ENCODE data around the gene MYO15B.
"Not testable (repeated sequence)": the region's sequence is repeated elsewhere in the genome, so short reads cannot be mapped to it uniquely, and the experiment has no call there.

MYO15B gene

DNA sequence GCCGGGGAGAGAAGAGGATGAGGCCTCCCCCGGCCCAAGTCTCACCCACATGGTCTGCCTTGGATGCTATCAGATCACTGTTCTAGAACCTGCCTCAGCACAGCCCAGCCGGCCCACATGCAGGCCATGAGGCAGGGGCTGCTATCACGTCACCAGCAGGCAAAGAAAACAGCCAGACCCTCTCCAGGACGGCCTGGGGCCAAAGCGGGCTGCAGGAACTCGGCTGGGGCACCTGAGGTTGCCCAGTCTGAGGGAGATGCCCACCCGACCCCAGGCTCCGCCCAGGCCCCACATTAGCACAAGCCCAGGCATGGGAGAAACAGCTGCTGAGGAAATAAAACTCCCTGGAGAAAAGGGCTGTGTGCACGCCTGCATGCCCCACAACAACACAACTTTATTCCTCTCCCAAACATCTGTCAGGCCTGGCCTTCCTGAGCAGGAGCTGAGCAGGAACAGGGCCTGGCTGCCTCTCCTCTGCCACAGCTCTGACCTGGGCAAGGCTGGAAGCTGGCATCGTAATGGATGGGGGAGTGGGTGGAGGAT, 39.0 kb downstream of the MYO15B start:
- DNase-seq: no peak

DNA sequence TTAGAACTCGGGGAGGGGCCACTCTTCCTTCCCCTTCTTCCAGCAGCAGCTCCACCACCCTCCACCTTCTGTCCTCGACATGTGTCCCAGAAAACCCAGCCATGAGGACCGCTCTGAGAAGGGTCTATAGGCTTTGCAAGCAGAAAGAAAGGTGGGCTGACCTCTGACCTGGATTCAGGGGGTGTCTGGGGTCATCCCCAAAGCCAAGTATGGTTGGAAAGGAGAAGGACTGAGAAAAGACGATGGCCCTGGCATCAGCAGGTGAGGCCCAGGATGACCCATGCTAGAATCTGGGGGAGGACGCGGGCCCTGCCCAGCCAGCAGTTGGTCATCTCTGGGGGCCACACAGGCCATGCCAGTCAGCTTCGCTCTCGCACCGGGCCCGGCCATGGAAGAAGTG, 39.5 kb downstream of the MYO15B start:
- DNase-seq: no peak

DNA sequence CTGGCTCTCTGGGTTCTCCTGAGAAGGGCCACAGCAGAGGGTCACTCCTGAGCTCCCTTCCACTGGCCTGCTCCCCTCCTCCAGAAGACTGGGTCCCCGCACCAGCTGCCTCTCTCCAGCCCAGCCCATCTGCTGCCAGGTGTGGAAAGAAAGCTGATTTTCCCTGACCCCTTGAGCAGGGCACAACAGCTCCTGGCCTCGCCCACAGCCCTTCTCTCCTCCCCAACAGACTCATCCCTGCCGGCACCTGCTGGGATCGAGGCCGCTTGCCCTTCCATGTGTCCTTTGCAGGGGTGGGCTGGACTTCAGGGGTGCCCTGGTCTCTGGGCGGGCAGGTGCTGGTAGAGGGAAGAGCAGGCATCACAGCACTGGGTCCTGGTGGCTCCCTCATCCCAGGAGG, 40.8 kb downstream of the MYO15B start:
- no peak for DNase-seq

DNA sequence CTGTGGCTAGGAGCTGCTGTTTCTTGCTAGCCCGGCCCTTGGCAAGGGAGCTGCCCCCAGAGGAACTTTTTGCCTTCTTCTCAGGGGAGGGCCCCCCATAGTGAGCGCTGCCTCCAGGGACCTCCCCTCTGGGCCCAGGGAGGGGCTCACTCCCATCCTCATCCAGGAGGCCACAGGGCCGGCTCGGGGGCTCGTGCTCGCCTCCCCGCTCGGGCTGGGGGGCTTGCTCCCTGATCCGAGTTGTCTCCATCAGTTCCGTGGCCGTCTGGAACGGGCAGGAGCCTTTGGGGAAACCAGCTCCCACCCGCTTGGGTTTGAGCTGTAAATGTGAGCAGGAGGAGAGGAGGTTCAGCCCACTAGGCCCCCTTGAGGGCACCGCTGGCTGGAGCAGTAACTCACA, 41.6 kb downstream of the MYO15B start:
- no peak for DNase-seq

DNA sequence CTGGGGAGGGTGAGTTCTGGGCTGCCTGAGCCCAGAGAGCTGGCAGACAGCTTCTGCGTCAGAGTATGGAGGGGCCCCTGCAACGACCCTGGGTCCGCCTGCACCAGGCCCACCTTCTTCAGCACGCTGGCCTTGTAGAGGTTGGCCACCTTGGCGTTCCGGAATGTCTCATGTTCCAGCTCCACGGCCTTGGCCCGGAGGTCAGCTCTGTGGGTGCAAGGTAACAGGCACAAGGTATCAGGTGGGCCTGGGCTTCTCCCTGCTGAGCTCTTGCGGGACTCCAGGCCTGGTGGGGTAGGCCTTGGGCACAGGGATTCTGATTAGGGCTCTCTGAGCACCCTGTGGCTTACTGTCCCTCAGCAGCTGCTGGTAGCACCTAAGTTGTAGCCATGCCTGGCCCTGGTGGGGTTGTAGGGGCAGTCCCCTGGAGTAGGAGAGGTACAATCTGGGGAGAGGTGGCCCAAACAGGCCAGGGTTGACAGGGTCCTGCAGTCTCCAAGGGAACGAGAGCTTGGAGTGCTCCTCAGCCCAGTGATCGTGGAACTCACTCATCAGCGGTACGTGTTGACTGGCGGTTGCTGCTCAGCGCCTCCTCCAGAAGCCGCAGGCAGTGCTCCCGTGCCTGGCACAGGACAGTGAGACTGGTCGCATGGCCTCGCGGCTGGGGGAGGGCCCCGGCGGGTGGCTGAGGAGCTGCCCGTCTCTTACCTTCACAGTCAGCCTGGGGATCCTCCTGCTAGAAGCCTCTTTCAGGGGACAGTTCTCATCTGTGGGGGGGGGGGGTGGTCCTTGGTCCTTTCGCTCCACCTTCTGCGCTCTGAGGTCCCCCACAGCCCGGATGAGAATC, 42.7 kb downstream of the MYO15B start:
- DNase-seq: no peak

DNA sequence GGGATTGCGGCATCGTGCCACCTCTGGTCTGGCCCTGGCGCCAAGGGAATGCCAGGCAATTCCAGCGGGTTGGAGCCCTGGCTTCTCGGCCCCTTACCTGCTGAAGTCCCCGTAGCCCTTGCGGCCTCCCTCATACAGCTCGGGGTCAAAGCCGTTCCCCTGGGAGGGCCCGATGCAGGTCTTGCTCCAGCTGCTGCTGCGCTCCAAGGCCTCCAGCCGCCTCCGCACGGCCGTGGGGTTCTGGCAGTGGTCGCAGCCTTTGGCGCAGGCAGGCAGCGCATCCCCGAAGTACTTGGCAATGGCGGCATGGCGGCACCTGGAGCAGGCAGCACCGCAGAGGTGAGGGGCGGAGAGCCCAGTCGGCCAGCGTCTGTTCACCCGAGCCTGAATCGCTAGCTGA, 43.8 kb downstream of the MYO15B start:
- DNase-seq: no peak

DNA sequence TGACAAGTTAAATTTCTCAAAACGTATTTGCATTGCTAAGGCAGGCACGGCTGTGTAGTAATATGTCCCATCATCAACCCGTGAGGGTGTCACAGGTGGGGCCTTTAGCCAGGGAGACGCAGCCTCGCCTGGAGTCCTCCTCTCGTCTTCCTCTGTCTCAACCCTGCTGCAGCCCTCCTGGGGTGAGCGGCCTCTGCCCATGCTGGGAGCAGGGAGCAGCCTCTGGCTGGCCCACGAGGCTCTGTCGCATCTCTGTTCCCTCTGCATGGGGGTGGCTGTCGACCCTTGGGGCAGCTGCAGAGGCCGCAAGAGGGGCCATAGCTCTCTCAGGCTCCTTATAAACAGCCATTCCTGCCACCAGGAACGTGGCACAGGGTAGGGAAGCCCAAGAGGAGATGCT, 44.8 kb downstream of the MYO15B start:
- DNase-seq: no peak

DNA sequence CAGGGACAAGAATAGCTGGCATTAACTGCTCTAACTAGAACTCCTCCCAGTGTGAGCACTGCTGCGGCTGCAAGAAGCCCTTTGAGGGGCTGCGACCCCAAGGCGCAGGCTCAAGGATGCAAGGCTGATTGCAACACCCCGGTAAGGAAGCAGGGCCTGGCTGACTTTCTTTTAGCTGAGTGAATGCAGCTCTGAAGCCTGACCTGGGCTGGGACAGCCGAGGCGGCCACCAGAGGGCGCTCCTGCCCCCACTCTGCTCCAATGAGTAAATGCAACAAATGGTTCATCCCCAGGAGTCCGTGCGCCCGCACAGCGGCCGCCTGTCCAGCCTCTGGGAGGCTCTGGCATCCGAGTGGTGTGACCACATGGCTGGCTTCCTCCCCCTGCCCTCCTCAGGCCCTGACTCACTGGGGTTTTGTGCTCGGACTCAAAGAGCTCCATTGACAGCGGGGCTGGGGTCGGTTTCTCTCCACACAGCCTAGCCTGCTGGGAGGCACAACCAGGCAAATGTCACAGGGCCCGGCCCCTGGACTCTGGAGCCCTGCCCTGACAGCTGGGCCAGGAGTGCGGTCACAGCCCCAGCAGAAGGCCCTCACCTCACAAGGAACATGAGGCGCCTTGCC, 45.4 kb downstream of the MYO15B start, which contains the start of gene SMIM5:
SMIM5 (plus strand) TSS at position 572 of the 623 bp plus-strand sequence. CDS start 6,768 bp downstream, outside the sequence.
- peak; percentile 86 for DNase-seq

DNA sequence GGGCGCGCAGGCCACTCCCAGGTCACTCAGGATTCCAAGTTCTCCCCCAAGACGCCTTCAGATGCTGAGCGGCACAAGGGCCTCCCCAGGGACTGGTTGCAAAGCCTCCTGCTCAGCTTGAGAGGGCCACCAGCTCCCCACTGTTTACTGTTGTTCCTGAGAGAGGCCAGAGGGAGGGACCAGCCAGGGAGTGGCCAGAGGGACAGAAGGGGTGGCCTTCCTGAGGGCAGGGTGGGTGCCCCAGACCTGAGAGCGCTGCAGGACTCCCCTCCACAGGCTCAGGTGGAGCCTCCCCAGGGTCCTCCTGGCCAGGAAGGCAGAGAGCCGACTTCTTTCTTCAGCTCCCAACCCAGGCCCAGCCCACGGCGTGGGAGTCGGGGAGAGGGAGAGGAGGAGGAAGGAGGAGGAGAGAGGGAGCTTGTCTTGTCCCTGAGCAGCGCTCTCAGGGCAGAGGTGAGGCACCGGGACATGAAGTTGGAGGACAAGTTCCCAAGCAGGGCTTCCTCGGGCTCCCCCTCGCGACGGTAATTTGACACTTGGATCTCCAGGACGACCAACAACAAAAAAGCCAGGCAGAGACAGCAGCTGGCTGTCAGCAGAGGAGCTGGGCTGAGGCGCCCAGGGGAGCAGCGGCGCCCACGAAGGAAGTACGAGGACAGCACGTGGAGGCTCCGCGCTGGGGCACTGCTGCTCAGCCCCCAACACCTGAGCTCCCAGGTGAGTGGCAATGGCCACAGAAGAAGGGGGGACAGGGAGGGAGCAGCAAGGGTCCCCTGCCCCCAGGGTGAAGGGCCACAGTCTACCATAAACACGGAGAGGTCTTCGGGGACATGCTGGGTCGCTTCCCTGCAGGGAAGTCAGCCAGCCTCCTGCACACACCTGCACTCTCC, 46.1 kb downstream of the MYO15B start:
- DNase-seq: peak; percentile 86

DNA sequence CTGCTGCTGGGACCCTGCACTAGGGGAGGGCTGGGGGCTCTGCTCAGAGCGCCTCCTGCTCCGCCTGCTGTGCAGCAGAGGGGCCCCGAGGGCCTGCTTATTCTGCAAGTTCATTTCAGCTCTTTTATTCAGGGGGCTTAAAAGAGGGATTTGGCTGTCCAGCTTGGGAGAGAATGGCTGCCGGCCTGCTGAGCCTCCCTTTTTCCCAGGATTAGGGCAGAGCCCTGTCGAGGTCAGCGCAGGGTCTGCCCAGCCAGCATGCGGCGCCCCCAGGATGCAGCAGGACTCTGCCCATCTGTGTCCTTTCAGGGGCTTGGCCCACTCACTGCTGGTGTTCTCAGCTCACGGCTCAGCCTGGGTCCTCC, 46.8 kb downstream of the MYO15B start:
- DNase-seq: no peak

DNA sequence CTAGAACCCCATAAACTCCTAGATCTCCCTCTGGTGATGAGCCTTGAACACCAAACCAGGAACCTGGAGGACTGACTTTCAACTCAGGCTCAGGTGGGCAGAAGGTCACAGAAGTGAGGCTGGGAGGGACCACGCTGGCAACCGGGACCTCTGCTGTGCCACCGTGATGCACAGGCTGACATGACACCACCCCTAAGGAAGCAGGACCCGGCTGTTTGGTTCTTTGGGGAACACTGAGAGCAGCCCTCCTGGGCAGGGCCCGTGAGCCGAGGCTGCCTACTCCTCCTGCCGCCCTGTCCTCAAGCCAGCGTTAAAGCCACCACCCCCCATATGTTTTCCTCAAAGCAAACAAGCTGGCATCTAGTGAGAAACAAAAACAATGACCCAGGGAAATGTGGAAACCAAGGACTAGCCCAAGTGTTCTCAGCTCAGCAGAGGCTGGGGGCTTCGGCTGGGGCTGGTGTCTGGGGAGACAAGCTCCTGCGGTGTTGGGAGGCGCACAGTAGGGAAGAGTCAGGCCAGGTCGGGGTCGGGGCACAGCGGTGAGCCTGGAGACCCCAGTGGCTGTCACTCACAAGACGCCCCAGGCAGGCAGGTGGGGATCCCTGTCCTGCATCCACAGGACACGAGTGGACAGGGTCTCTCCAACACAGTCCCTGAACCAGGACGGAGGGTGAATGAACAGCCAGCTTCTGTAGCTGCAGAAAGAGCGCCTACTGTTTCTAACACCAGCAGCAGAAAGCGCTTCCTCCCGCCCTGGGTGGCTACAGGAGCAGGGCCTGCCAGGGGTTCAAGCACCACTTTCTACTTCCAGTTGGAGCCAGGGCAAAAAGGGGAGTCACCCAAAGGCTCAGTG, 47.4 kb downstream of the MYO15B start:
- DNase-seq: no peak

DNA sequence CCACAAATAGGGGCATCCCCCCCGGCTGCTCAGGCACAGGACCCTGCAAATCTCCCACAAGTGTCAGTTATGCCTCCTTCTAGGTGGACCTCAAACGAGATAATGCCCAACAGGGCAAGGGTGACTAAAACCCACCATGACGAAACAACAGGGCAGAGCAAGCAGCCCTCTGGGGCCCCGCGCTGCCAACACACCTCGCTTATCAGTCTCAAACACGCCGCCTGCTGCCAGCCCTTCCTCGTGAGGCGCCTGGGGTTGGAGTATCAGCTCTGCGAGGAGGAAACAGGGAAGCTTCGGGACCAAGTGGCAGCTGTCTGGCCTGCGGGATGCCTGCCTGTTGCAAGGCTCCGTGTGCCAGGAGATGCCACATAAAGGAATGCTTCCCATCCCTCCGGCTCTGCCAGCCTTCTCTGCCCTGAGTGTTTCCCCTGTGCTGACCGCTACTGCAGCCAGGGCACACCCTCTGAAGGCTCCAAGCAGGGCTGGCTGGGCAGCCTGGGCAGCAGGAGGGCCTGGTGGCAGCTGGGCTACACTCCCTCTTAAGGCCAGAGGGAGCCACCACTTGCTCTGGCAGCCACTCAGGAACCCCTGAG, 48.1 kb downstream of the MYO15B start:
- DNase-seq: no peak

DNA sequence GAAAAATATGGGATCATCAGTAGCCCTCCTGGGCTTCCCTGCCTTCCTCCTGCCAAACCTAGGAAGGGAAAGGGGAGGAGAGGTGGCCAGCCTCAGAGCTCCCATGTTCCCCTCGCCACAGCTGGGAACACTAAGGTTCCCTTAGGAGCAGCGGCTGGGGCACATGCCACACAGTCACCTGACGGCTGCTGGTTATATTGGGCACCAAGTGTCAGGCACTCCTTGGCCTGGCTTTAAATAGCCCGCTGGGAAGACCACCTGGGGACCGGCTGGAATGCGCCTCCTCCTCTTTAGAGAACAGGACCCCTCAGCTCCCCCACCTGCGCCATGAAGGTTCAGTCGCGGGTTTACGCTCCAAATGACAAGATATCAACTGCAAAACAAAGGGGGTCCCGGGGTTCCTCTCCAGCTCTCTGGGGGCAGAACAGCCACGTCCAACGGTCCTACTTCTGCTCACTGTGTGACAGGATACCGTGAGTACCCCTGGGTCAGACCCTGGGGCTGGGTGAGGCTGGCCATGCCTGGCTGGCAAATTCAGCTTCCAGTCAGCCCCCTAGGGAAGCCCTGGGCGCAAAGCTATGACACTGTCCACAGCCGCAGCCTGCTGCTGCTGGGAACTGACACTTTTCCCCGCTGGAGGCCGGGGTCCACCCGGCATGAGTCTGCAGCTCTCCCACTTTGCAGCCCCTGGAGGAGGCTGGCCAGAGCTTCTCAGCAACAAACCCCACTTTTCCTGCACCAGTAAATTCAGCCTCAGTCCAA, 49.0 kb downstream of the MYO15B start:
- DNase-seq: no peak

DNA sequence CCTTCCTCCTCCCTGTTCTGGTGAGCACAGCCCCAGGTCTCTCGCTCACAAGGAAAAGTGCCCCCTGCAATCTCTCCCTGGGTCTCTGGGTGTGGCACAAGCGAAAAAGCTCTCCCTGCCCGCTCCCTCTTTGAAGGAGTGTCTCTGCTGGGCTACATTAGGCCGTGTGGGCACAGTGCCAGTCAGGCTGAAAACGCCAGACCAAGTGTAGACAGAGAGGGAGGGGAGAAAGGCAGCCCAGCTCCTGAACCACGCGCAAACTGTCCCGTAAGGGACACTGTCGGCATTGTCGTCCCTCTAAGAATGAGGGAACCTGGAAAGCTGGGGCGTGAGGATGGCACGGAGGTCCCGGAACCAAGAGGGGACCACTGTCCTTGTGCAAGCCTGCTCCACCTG, 49.5 kb downstream of the MYO15B start:
- no peak for DNase-seq

DNA sequence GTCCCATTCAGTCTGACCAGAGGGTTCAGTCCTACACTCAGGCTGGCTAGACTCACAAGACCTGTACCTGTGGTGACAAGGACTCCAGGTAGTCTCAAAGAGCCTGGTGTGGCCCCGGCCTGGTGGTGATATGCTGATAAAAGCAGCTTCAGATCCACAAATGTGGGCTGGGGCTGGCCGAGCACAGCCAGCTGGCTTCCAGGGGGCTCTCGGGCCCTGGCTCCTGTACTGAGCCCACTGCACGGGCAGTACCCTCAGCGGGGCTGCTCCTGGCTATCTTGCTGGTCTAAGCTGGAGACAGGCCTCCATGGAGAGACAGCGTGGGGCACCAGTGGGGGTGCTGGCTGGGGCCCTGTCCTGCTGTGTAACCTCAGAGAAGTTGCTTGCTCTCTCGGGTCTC, 50.0 kb downstream of the MYO15B start:
- DNase-seq: no peak

DNA sequence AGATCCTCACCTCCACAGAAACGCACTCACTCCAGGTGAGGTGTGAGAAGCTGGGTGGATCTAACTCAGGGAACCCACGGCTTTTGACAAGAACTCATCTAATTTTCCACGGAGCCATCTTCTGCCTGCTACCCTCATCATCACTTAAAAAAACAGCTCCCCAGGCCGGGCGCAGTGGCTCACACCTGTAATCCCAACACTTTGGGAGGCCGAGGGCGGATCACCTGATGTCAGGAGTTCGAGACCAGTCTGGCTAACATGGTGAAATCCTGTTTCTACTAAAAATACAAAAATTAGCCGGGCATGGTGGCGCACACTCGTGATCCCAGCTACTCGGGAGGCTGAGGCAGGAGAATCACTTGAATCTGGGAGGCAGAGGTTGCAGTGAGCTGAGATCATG, 50.4 kb downstream of the MYO15B start:
- DNase-seq: not testable (repeated sequence)

DNA sequence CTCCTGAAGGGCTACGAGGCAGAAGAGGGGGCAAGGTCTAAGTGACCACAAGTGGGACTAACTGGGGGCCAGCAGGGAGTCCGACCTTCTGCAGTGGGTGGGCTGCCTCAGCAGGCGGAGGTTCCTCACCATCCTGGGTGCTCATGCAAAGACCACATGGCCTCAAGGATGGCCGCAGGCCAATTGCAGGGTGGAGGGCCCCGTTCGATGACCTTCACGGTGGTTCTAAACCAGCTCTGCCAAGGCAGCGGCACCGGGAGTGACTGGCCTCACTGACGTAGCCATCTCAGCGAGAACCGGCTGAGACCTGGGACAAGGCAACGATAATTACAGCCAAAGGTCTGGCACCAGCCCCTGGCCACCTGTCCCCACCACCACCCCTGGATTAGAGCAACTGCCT, 51.3 kb downstream of the MYO15B start:
- DNase-seq: no peak

DNA sequence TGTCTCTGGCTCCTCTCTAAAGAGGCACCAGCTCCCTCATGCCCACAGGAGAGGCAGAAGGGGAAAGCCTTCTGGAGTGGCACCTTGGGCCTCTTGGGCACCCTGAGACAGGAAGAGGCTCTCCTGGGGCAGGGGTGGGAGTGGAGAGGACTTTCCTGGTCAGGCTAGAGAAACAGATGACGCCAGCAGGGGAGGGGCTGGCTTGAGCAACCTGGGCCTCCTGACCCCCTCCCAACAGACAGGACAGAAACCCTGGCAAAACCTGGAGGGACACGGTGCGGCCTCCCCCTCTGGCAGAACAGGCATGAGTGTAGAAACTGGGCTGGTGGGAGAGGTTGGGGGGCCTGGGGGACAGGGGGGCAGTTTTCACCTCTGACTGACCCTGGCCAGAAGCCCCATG, 51.7 kb downstream of the MYO15B start:
- no peak for DNase-seq

DNA sequence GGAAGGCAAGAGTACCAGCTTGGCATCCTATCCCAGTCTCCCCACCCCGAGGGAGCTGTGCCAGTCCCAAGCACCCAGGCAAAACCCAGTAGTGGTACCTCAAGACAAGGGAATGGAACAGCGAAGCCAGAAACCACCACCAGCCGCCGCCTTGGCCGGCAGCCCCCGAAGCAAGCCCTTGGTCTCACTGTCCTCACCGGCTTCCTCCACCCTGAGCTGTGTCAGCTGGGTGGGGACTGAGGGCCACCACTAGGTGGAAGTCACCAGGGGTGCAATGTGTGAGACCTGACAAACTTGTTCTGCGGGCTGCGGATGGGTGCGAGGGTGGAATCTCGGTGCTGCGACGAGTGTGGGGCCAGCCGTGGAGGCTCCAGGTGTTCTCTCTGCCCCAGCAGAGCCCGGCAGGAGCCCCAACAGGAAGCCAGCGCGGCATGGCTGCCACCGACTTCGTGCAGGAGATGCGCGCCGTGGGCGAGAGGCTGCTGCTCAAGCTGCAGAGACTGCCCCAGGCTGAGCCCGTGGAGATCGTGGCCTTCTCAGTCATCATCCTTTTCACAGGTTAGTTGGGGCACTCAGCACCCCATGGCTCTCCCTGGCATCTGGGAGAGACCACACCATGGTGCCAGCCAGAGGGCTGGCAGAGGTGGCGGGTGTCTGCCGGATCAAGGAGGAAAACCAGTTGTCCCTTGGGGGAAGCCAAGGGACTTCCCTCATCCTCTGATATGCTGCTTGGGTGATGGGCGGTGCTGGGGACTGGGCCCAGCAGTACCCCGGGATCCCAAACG, 52.4 kb downstream of the MYO15B start:
- no peak for DNase-seq

DNA sequence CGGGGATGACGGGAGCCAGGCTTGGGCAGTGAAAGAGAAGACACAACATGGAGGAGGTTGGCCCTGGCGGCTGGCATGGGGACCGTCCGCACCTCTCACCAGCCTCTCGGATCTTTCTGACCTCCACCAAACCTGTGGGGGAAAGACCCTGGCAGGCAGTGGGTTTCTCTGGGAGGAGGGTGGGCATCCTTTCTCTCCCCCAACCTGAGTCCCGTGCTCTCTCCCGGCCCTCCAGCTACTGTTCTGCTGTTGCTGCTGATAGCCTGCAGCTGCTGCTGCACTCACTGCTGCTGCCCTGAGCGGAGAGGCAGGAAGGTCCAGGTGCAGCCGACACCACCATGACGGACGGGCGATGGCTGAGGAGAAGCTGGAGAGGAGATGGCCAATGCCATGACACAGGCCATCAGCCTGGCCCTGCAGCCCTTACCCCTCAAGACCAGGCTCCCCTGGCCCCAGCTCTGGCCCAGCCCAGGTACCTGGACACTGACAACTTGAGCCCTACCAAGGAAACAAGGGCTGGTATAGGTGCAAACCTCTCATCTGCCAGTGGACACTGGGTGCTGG, 53.0 kb downstream of the MYO15B start:
- DNase-seq: no peak

All from retina (tissue), 1 donor.